Measurements from ENCODE around the gene RAD51AP1.
"Not testable (repeated sequence)": the region's sequence is repeated elsewhere in the genome, so short reads cannot be mapped to it uniquely, and the experiment has no call there.

Gene RAD51AP1, protein sequence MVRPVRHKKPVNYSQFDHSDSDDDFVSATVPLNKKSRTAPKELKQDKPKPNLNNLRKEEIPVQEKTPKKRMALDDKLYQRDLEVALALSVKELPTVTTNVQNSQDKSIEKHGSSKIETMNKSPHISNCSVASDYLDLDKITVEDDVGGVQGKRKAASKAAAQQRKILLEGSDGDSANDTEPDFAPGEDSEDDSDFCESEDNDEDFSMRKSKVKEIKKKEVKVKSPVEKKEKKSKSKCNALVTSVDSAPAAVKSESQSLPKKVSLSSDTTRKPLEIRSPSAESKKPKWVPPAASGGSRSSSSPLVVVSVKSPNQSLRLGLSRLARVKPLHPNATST

GRCh38 chr12:4538207-4539160 lies at the start of gene RAD51AP1:
Gene RAD51AP1, plus strand, starts transcription at chr12:4538890. Its CDS starts 50 bp downstream, at chr12:4538940.
- H3K4me1 ChIP-seq (ENCODE audit: control insufficient read depth, insufficient read depth, low read length): no peaks in the 10 kb centered on the region
- peak within 1 kb of the TSS; percentile 89 for H3K9ac ChIP-seq (ENCODE audit: low read length)

GRCh38 chr12:4489556-4489955 lies 49.1 kb upstream of the RAD51AP1 start:
- Histone ChIP-seq H3K4me1 (ENCODE audit: control insufficient read depth, insufficient read depth, low read length) (no peaks in the 10 kb centered on the region), H3K9me3 (ENCODE audit: control insufficient read depth, low read length) (no peaks in the 10 kb centered on the region), H3K36me3 (ENCODE audit: control insufficient read depth, insufficient read depth, low read length) (no peaks in the 10 kb centered on the region), H3K9ac (ENCODE audit: low read length) (no peak overlapping the region), H3K27me3 (ENCODE audit: control insufficient read depth, insufficient read depth, low read length) (no peaks in the 10 kb centered on the region), H3K4me3 (ENCODE audit: low read length) (no peak overlapping the region)

More at GRCh38 chr12:4538207-4539160, at the start of gene RAD51AP1:
- H3K4me3 ChIP-seq (ENCODE audit: low read length): peak within 1 kb of the TSS; percentile 89
- H3K27me3 ChIP-seq (ENCODE audit: control insufficient read depth, insufficient read depth, low read length): no peaks in the 10 kb centered on the region
- no peaks in the 10 kb centered on the region for H3K36me3 ChIP-seq (ENCODE audit: control insufficient read depth, insufficient read depth, low read length)
- no peaks in the 10 kb centered on the region for H3K9me3 ChIP-seq (ENCODE audit: control insufficient read depth, low read length)

- no peaks in the 10 kb centered on the region for H3K9me3 ChIP-seq (ENCODE audit: control insufficient read depth, low read length)
- H3K9ac ChIP-seq (ENCODE audit: low read length): no peak overlapping the region
- no peaks in the 10 kb centered on the region for H3K36me3 ChIP-seq (ENCODE audit: control insufficient read depth, insufficient read depth, low read length)
- H3K4me1 ChIP-seq (ENCODE audit: control insufficient read depth, insufficient read depth, low read length): no peaks in the 10 kb centered on the region
- no peak overlapping the region for H3K4me3 ChIP-seq (ENCODE audit: low read length)
- H3K27me3 ChIP-seq (ENCODE audit: control insufficient read depth, insufficient read depth, low read length): no peaks in the 10 kb centered on the region
Measured at GRCh38 chr12:4490973-4491372, 47.7 kb upstream of the RAD51AP1 start.

GRCh38 chr12:4496145-4496838 lies 42.4 kb upstream of the RAD51AP1 start:
- Histone ChIP-seq H3K9me3 (ENCODE audit: control insufficient read depth, low read length) (no peaks in the 10 kb centered on the region), H3K4me3 (ENCODE audit: low read length) (no peak overlapping the region), H3K4me1 (ENCODE audit: control insufficient read depth, insufficient read depth, low read length) (no peaks in the 10 kb centered on the region), H3K36me3 (ENCODE audit: control insufficient read depth, insufficient read depth, low read length) (no peaks in the 10 kb centered on the region), H3K27me3 (ENCODE audit: control insufficient read depth, insufficient read depth, low read length) (no peaks in the 10 kb centered on the region), H3K9ac (ENCODE audit: low read length) (no peak overlapping the region)

DNA sequence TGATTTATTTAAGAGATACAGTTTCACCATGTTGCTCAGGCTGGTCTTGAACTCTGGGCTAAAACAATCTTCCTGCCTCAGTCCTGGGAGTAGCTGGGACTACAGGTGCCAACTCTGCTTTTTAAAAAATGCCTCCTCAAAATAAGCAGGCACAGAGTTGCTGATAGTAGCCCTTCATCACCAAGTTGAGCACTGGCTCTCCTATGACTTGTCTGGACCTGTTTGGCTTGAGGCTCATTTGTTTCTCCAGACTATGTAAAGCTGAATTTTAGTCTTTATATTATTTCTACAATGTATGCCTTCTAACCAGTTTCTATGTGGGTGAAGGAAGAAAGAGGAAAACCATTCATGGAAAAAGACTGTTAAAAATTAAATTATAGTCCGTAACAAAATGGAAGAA lies 39.5 kb upstream of the RAD51AP1 start:
- H3K27me3 ChIP-seq (ENCODE audit: control insufficient read depth, insufficient read depth, low read length): no peaks in the 10 kb centered on the region
- no peaks in the 10 kb centered on the region for H3K4me1 ChIP-seq (ENCODE audit: control insufficient read depth, insufficient read depth, low read length)
- H3K9ac ChIP-seq (ENCODE audit: low read length): no peak overlapping the region
- no peak overlapping the region for H3K4me3 ChIP-seq (ENCODE audit: low read length)
- no peaks in the 10 kb centered on the region for H3K9me3 ChIP-seq (ENCODE audit: control insufficient read depth, low read length)
- no peaks in the 10 kb centered on the region for H3K36me3 ChIP-seq (ENCODE audit: control insufficient read depth, insufficient read depth, low read length)

DNA sequence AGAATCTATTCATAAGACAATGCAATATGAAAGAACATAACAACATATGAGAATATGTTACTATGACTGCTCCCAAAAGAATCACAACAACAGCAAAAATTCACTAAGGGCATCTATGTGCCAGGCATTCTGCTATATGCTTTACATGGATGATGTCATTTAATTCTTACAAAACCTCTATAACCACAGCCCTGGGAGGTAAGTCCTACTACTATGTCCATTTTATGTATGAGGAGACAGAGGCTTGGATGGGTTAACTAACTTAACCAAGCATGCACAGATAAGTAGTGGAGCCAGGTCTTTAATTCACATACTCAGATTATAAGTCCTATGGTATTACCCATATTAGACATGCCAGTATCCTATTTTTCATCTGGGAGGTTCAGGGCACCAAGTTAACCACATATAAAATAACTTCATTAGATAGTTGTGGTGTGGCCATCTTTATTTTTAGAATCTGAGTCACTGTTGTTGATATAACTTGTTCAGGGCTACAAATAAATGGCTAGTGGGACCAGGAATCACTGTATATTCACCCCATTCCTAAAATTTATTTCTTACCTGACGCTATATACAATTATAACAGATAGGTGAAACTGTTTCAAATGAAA lies 33.2 kb upstream of the RAD51AP1 start:
- Histone ChIP-seq H3K4me1 (ENCODE audit: control insufficient read depth, insufficient read depth, low read length) (peaks cover 10% of the 10 kb centered on the region), H3K36me3 (ENCODE audit: control insufficient read depth, insufficient read depth, low read length) (no peaks in the 10 kb centered on the region), H3K9ac (ENCODE audit: low read length) (no peak overlapping the region), H3K27me3 (ENCODE audit: control insufficient read depth, insufficient read depth, low read length) (no peaks in the 10 kb centered on the region), H3K4me3 (ENCODE audit: low read length) (no peak overlapping the region), H3K9me3 (ENCODE audit: control insufficient read depth, low read length) (no peaks in the 10 kb centered on the region)

GRCh38 chr12:4506430-4506829 lies 32.3 kb upstream of the RAD51AP1 start:
- no peaks in the 10 kb centered on the region for H3K27me3 ChIP-seq (ENCODE audit: control insufficient read depth, insufficient read depth, low read length)
- H3K4me1 ChIP-seq (ENCODE audit: control insufficient read depth, insufficient read depth, low read length): peaks cover 10% of the 10 kb centered on the region
- H3K9me3 ChIP-seq (ENCODE audit: control insufficient read depth, low read length): no peaks in the 10 kb centered on the region
- H3K9ac ChIP-seq (ENCODE audit: low read length): no peak overlapping the region
- no peaks in the 10 kb centered on the region for H3K36me3 ChIP-seq (ENCODE audit: control insufficient read depth, insufficient read depth, low read length)
- no peak overlapping the region for H3K4me3 ChIP-seq (ENCODE audit: low read length)

- Histone ChIP-seq H3K9me3 (ENCODE audit: control insufficient read depth, low read length) (no peaks in the 10 kb centered on the region), H3K36me3 (ENCODE audit: control insufficient read depth, insufficient read depth, low read length) (no peaks in the 10 kb centered on the region), H3K9ac (ENCODE audit: low read length) (no peak overlapping the region), H3K4me1 (ENCODE audit: control insufficient read depth, insufficient read depth, low read length) (peaks cover 10% of the 10 kb centered on the region), H3K4me3 (ENCODE audit: low read length) (no peak overlapping the region), H3K27me3 (ENCODE audit: control insufficient read depth, insufficient read depth, low read length) (no peaks in the 10 kb centered on the region)
Measured at GRCh38 chr12:4506870-4507269, 31.8 kb upstream of the RAD51AP1 start.

GRCh38 chr12:4508503-4508902 lies 30.2 kb upstream of the RAD51AP1 start:
- H3K36me3 ChIP-seq (ENCODE audit: control insufficient read depth, insufficient read depth, low read length); H3K9me3 ChIP-seq (ENCODE audit: control insufficient read depth, low read length); H3K27me3 ChIP-seq (ENCODE audit: control insufficient read depth, insufficient read depth, low read length); H3K9ac ChIP-seq (ENCODE audit: low read length); H3K4me3 ChIP-seq (ENCODE audit: low read length): not testable (repeated sequence)
- H3K4me1 ChIP-seq (ENCODE audit: control insufficient read depth, insufficient read depth, low read length): peaks cover 10% of the 10 kb centered on the region

DNA sequence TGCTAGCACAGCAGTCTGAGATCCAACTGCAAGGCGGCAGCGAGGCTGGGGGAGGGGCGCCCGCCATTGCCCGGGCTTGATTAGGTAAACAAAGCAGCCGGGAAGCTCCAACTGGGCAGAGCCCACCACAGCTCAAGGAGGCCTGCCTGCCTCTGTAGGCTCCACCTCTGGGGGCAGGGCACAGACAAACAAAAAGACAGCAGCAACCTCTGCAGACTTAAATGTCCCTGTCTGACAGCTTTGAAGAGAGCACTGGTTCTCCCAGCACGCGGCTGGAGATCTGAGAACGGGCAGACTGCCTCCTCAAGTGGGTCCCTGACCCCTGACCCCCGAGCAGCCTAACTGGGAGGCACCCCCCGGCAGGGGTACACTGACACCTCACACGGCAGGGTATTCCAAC lies 29.4 kb upstream of the RAD51AP1 start:
- H3K9me3 ChIP-seq (ENCODE audit: control insufficient read depth, low read length); H3K4me3 ChIP-seq (ENCODE audit: low read length); H3K27me3 ChIP-seq (ENCODE audit: control insufficient read depth, insufficient read depth, low read length); H3K9ac ChIP-seq (ENCODE audit: low read length); H3K36me3 ChIP-seq (ENCODE audit: control insufficient read depth, insufficient read depth, low read length): not testable (repeated sequence)
- H3K4me1 ChIP-seq (ENCODE audit: control insufficient read depth, insufficient read depth, low read length): peaks cover 10% of the 10 kb centered on the region

DNA sequence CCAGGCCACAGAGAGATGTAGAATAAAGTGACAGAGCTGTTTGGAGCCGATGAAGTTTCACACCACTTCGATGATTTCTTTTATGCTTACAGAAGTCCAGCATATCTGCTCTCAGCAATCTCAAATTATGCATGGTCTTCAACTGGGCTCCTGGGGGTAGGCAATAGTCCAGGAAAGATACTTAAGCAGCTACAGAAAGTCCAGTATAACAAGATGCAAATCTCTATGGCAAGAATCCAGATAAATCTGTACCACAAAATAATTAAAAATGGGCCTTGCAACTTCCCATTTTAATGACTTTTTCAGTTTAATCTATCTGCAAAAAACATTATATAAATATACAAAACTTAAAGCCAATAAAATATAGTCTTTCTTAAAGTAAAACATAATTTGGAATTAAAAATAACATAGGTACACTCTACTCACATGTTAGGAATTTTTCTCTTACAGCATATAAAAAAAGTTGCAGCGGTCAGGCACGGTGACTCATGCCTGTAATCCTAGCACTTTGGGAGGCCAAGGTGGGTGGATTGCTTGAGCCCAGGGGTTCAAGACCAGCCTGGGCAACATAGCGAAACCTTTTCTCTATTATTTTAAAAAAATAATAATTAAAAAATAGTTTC lies 20.5 kb upstream of the RAD51AP1 start:
- no peak overlapping the region for H3K9ac ChIP-seq (ENCODE audit: low read length)
- H3K4me3 ChIP-seq (ENCODE audit: low read length): no peak overlapping the region
- no peaks in the 10 kb centered on the region for H3K4me1 ChIP-seq (ENCODE audit: control insufficient read depth, insufficient read depth, low read length)
- no peaks in the 10 kb centered on the region for H3K9me3 ChIP-seq (ENCODE audit: control insufficient read depth, low read length)
- no peaks in the 10 kb centered on the region for H3K36me3 ChIP-seq (ENCODE audit: control insufficient read depth, insufficient read depth, low read length)
- H3K27me3 ChIP-seq (ENCODE audit: control insufficient read depth, insufficient read depth, low read length): no peaks in the 10 kb centered on the region

Data from mucosa of stomach (tissue), 1 donor.